ENCODE measurements around the gene ASCC2.

The ASCC2 gene

DNA sequence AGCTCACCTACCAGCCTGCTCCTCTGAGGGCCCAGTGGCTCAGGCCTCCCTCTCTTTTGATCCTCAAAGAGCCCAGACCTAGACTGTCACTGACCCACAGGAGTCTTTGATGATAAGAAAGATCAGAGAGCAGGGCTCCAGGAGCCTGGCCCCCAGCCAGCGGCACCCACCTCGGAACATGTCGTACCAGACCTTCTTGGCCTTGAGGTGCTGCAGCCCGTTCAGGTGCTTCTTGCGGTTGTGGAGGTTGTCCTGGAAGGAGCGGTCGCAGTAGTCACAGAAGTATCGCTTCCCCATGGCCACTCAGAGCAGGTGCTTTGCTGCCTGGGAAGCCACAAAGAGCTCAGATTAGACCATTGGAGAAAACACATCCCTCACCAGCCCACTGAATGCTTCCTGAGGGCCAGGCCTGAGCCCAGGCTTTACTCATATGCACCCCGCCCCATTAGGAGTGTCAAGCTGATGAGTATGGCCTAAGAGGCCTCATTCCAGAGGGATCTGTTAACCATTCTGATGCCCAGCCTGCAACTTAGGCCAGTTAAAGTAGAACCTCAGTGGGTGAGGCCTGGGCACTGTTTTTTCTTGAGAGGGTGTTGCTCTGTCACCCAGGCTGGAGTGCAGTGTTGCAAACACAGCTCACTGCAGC, 89.7 kb downstream of the ASCC2 start:
- TF ChIP-seq FOXP2 (optimal IDR thresholded peaks at IDR 0.05; ENCODE audit: borderline replicate concordance, extremely low read depth, extremely low read length, insufficient read depth) (no peak), TAF1 (IDR thresholded peaks at IDR 0.05; ENCODE audit: borderline replicate concordance, insufficient read depth, low read length) (no peak), REST (IDR thresholded peaks at IDR 0.05; ENCODE audit: insufficient read depth in 1 of 2, low read depth in 2 of 2, low read length in 2 of 2) (no peak)

- TF ChIP-seq POLR2AphosphoS5 (IDR thresholded peaks at IDR 0.05; ENCODE audit: low read depth, low read length): no peak
- no peak for TF ChIP-seq SIN3A (IDR thresholded peaks at IDR 0.05; ENCODE audit: borderline replicate concordance, insufficient read depth, low read length)
- TF ChIP-seq TAF1 (IDR thresholded peaks at IDR 0.05; ENCODE audit: borderline replicate concordance, insufficient read depth, low read length): no peak
- TF ChIP-seq REST (IDR thresholded peaks at IDR 0.05; ENCODE audit: insufficient read depth in 1 of 2, low read depth in 2 of 2, low read length in 2 of 2): no peak
- no peak for TF ChIP-seq FOXP2 (optimal IDR thresholded peaks at IDR 0.05; ENCODE audit: borderline replicate concordance, extremely low read depth, extremely low read length, insufficient read depth)
These were observed 90.2 kb downstream of the ASCC2 start for GRCh38 chr22:29747832-29748231.

GRCh38 chr22:29744902-29745301, 93.2 kb downstream of the ASCC2 start:
- TF ChIP-seq FOXP2 (optimal IDR thresholded peaks at IDR 0.05; ENCODE audit: borderline replicate concordance, extremely low read depth, extremely low read length, insufficient read depth): no peak

GRCh38 chr22:29742326-29742725, 95.7 kb downstream of the ASCC2 start:
- TF ChIP-seq TAF1 (IDR thresholded peaks at IDR 0.05; ENCODE audit: borderline replicate concordance, insufficient read depth, low read length) (no peak), SIN3A (IDR thresholded peaks at IDR 0.05; ENCODE audit: borderline replicate concordance, insufficient read depth, low read length) (no peak)

- TF ChIP-seq TAF1 (IDR thresholded peaks at IDR 0.05; ENCODE audit: borderline replicate concordance, insufficient read depth, low read length) (no peak), POLR2AphosphoS5 (IDR thresholded peaks at IDR 0.05; ENCODE audit: low read depth, low read length) (no peak), FOXP2 (optimal IDR thresholded peaks at IDR 0.05; ENCODE audit: borderline replicate concordance, extremely low read depth, extremely low read length, insufficient read depth) (no peak), REST (IDR thresholded peaks at IDR 0.05; ENCODE audit: insufficient read depth in 1 of 2, low read depth in 2 of 2, low read length in 2 of 2) (no peak), SIN3A (IDR thresholded peaks at IDR 0.05; ENCODE audit: borderline replicate concordance, insufficient read depth, low read length) (no peak)
These were observed 96.1 kb downstream of the ASCC2 start for GRCh38 chr22:29741926-29742325.

DNA sequence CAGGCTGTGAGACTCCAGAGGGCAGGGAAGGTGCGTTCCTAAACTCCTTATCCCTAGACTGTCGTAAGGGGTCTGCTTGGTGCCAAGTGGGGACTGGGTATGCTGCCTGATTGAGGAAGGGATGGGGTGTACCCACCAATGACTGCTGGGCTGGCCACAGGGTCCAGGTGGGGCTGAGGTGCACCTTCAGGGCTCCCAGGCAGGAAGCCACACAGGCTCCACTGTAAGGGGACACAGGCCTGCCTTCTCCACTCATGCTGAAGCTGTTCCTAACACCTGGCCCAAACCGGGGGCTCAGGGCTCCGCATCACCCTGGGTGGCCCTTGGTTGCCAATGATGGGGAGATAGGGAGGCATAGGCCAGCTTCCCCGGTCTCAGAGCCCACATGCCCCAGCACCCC, 97.9 kb downstream of the ASCC2 start:
- no peak for TF ChIP-seq TAF1 (IDR thresholded peaks at IDR 0.05; ENCODE audit: borderline replicate concordance, insufficient read depth, low read length)
- no peak for TF ChIP-seq POLR2AphosphoS5 (IDR thresholded peaks at IDR 0.05; ENCODE audit: low read depth, low read length)
- no peak for TF ChIP-seq FOXP2 (optimal IDR thresholded peaks at IDR 0.05; ENCODE audit: borderline replicate concordance, extremely low read depth, extremely low read length, insufficient read depth)
- TF ChIP-seq REST (IDR thresholded peaks at IDR 0.05; ENCODE audit: insufficient read depth in 1 of 2, low read depth in 2 of 2, low read length in 2 of 2): no peak

All from PFSK-1 (cell line).